Esophagus muscularis mucosa (tissue), 4 donors: Measurements from ENCODE around the gene AP4S1.

ENCODE experiments used
- CTCF ChIP-seq, 3 experiments: fragments of 200-600 bp in 2 of 3; fragments of 450-650 bp in 1 of 3; sonication (generic) in 2 of 3; IDR thresholded peaks; one replicate each; pipeline ENCODE4 v1.5.1; 2017 to 2019; ENCODE audit warnings: antibody characterized with exemption in 3 of 3, mild to moderate bottlenecking in 2 of 3, moderate library complexity in 1 of 3
- EP300 ChIP-seq: sonication (generic); formaldehyde crosslinking; IDR thresholded peaks from one replicate; pipeline ENCODE4 v1.6.1; 2017; ENCODE audit warnings: antibody characterized with exemption
- POLR2AphosphoS5 ChIP-seq, 2 donors: sonication (generic); formaldehyde crosslinking; IDR thresholded peaks; one replicate each; pipeline ENCODE4 v1.6.1; 2017; ENCODE audit warnings: antibody characterized with exemption in 2 of 2

GRCh38 chr14:31003284-31003683 lies 22.2 kb upstream of the AP4S1 start:
- TF ChIP-seq CTCF (IDR thresholded peaks at IDR 0.05) (no peak), EP300 (no peak), POLR2AphosphoS5 (IDR thresholded peaks at IDR 0.05) (no peak)
